Measurements from ENCODE around the gene KCNT2.

The KCNT2 gene

GRCh38 chr1:196493881-196494280 is 114.4 kb downstream of the KCNT2 start:
- H3K4me3 ChIP-seq (ENCODE audit: control insufficient read depth, low read depth, low read length) = no peak overlapping the region
- no peak for TF ChIP-seq CTCF (conservative IDR thresholded peaks at IDR 0.05; ENCODE audit: control insufficient read depth, insufficient read depth, low read depth, low read length)
- no peak for DNase-seq (ENCODE audit: low read depth)

GRCh38 chr1:196488579-196488978 is 119.7 kb downstream of the KCNT2 start:
- DNase-seq (ENCODE audit: low read depth) = no peak
- no peak overlapping the region for H3K4me3 ChIP-seq (ENCODE audit: control insufficient read depth, low read depth, low read length)
- no peak for TF ChIP-seq CTCF (conservative IDR thresholded peaks at IDR 0.05; ENCODE audit: control insufficient read depth, insufficient read depth, low read depth, low read length)

- TF ChIP-seq CTCF (conservative IDR thresholded peaks at IDR 0.05; ENCODE audit: control insufficient read depth, insufficient read depth, low read depth, low read length) = no peak
- DNase-seq (ENCODE audit: low read depth) = no peak
- no peak overlapping the region for H3K4me3 ChIP-seq (ENCODE audit: control insufficient read depth, low read depth, low read length)
These were observed 121.9 kb downstream of the KCNT2 start for GRCh38 chr1:196486346-196486745.

DNA sequence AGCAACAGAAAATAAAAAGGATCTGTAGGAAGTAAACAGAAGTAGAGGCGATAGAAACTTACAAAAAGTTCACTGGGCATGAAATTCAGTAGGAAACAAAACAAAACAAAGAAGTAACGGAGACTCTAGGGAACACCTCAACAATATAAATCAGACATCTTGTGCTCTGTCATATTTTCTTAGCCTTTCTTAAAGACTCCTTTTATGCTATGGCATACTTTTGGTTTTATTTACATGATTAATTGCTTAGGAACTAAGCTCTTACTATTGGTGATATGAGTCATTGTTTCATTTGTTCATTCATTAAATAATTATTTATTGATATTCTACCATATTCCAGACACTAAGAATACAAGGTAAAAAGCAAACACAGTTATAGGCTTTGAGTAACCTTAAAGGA is 126.6 kb downstream of the KCNT2 start:
- no peak for TF ChIP-seq CTCF (conservative IDR thresholded peaks at IDR 0.05; ENCODE audit: control insufficient read depth, insufficient read depth, low read depth, low read length)
- no peak for DNase-seq (ENCODE audit: low read depth)
- no peak overlapping the region for H3K4me3 ChIP-seq (ENCODE audit: control insufficient read depth, low read depth, low read length)

DNA sequence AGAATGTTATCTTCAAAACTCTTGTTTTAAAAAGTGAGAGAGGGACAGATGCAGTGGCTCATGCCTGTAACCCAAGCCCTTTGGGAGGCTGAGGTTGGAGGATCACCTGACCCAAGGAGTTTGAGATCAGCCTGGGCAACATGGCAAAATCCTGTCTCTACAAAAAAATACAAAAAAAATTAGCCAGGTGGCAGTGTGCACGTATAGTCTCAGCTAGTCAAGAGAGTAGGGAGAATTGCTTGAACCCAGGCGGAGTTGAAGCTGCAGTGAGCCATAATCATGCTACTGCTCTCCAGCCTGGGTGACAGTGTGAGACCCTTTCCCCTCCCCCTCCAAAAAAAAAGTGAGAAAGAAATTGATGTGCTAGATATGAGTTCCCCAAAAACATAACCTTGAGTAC is 131.0 kb downstream of the KCNT2 start:
- no peak for TF ChIP-seq CTCF (conservative IDR thresholded peaks at IDR 0.05; ENCODE audit: control insufficient read depth, insufficient read depth, low read depth, low read length)
- H3K4me3 ChIP-seq (ENCODE audit: control insufficient read depth, low read depth, low read length) = no peak overlapping the region
- no peak for DNase-seq (ENCODE audit: low read depth)

DNA sequence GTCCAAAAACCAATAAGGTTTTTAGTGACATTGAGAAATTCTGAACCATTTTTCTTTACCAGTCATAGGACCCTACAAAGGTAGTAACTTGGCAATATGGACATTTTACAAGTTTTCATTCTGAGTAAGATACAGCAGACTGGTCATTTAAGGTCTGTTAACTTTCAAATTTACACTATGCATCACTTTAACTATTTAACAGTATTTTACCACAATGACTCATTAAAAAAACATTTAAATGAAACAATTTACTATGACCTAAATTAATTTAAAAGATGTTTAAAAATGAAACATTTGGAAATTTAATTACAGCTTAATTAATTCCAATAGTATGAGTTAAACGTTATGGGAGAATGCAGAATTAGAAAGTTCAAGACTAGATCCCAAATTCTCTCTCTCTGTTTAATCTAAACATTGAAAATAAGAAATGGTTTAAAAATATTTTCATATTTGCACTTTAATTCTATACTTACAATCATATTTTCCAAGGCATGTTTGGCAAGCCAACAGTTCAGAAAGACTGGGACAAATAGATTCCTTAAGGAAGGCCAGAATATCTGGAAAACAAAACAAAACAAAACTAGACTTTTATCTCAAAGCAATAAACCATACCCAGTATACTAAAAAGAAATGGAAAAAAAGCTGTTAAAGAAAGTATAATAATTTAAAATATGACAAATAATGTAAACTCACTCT is 140.9 kb downstream of the KCNT2 start:
- peak; percentile 12 for DNase-seq (ENCODE audit: low read depth)
- no peak overlapping the region for H3K4me3 ChIP-seq (ENCODE audit: control insufficient read depth, low read depth, low read length)
- no peak for TF ChIP-seq CTCF (conservative IDR thresholded peaks at IDR 0.05; ENCODE audit: control insufficient read depth, insufficient read depth, low read depth, low read length)

DNA sequence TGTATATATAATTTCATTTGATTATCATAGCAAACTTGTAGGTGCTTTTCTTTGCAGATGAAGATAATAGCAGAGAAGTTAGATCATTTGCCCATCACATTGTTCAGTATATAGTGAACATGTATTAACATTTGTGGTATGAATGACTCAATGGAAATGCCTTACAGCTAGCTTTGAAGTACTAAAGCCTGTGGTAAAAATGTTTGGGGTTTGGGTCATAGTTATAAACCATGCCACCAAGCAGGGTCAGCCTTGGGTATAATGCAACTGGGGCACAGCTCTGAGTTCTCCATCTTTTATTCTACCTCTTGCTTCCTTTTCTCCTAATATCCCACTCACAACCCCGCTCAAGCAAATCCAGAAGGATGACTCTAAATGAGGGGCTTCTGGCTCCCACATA is 141.6 kb downstream of the KCNT2 start:
- peak; percentile 65 for DNase-seq (ENCODE audit: low read depth)
- TF ChIP-seq CTCF (conservative IDR thresholded peaks at IDR 0.05; ENCODE audit: control insufficient read depth, insufficient read depth, low read depth, low read length) = no peak
- no peak overlapping the region for H3K4me3 ChIP-seq (ENCODE audit: control insufficient read depth, low read depth, low read length)
